ENCODE data around the gene MRPS2. TPM values are rescaled to one million over a fixed set of nuclear protein-coding genes. Genes with fewer than 3 reads are reported as not detected.

The MRPS2 gene
- total RNA-seq, 1 donor from 2014 or later: 66.4 TPM

DNA sequence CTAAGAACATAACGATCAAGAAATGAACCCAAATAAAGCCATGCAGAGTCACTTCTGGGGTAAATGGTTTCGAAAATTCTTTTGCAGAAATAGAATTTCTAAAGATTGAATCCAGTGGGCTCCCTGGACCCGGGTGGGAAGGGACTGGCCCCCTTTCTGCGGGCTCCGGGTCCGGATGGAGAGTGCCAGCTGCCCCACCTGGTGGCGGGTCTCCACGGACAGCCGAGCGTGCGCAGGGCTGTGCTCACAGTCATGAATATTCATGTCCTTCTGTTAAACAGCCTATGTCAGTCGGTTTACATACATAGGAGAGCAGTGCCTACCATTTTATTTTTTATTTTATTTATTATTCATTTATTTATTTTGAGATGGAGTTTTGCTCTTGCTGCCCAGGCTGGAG is 25.6 kb upstream of the MRPS2 start:
- H3K4me1 Mint-ChIP-seq: peaks cover 3% of the 10 kb centered on the region
- H3K4me3 Mint-ChIP-seq: no peak overlapping the region
- DNase-seq: peak; percentile 66
- intact Hi-C loops (cut with micrococcal nuclease): no loop called here
- peaks cover 2% of the 10 kb centered on the region for H3K36me3 Mint-ChIP-seq (ENCODE audit: low read depth)
- H3K9me3 Mint-ChIP-seq: no peaks in the 10 kb centered on the region
- peaks cover 28% of the 10 kb centered on the region for H3K27me3 Mint-ChIP-seq
- no peak overlapping the region for H3K27ac Mint-ChIP-seq

DNA sequence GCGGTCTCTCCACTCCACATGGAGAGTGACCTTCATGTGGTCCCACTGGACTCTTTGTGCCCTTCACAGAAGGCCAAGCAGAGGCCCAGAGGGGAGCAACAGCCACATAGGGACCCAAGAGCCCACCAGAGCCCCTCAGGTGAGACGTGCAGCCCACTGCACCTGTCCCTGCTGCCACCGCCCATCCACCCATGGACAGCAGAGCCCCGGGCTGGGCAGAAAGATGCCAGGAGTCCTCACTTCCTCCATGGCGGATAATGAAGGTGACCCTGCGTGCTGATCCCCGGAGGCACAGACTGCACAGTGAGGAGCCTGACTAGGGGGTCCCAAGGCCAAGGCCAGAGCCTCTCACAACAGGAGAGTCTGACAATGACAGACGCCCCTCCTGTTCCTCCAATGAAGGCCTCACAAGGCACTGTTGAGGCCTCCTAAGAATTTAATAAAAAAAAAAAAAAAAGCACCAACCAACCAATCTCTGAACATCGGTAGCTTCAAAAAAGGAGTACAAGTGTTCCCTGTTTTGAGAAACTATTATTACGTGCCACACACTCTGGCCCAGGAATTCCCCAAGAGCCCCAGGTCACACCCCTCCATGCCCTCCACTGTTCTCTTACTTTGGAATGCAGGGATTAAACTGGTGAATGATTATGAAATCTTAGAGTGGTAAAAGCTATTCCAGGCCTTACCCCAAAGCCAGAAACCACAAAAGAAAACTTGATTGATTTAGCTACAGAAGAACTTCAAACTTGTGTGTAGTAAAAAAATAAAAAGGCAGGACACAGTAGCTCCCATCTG is 23.7 kb upstream of the MRPS2 start:
- no peaks in the 10 kb centered on the region for H3K9me3 Mint-ChIP-seq
- H3K36me3 Mint-ChIP-seq (ENCODE audit: low read depth): peaks cover 2% of the 10 kb centered on the region
- H3K27ac Mint-ChIP-seq: no peak overlapping the region
- intact Hi-C loops (cut with micrococcal nuclease): no loop called here
- peaks cover 39% of the 10 kb centered on the region for H3K27me3 Mint-ChIP-seq
- H3K4me1 Mint-ChIP-seq: peaks cover 3% of the 10 kb centered on the region
- no peak for DNase-seq
- no peak overlapping the region for H3K4me3 Mint-ChIP-seq

DNA sequence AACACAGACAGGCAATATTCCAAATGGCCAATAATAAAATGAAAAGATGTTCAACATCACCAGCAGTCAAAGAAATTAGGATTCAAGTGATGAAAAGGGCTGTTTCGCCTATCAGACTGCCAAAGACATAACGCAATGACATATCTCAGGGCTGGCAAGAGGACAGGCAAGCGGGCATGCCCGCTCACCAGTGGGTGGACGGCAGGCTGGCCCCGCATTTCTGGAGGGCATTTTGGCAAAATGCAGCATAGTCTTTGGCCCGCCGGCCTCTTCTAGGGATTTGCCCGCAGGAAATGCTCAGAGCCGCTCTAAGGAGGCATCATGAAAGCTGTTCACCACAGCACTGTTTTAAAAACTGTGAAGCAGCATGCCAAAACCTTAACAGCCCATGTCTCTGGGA is 22.3 kb upstream of the MRPS2 start:
- no peak for DNase-seq
- intact Hi-C loops (cut with micrococcal nuclease): no loop called here
- H3K27me3 Mint-ChIP-seq: peaks cover 51% of the 10 kb centered on the region
- H3K27ac Mint-ChIP-seq: no peak overlapping the region
- H3K36me3 Mint-ChIP-seq (ENCODE audit: low read depth): peaks cover 2% of the 10 kb centered on the region
- H3K4me1 Mint-ChIP-seq: peaks cover 3% of the 10 kb centered on the region
- no peaks in the 10 kb centered on the region for H3K9me3 Mint-ChIP-seq
- no peak overlapping the region for H3K4me3 Mint-ChIP-seq

DNA sequence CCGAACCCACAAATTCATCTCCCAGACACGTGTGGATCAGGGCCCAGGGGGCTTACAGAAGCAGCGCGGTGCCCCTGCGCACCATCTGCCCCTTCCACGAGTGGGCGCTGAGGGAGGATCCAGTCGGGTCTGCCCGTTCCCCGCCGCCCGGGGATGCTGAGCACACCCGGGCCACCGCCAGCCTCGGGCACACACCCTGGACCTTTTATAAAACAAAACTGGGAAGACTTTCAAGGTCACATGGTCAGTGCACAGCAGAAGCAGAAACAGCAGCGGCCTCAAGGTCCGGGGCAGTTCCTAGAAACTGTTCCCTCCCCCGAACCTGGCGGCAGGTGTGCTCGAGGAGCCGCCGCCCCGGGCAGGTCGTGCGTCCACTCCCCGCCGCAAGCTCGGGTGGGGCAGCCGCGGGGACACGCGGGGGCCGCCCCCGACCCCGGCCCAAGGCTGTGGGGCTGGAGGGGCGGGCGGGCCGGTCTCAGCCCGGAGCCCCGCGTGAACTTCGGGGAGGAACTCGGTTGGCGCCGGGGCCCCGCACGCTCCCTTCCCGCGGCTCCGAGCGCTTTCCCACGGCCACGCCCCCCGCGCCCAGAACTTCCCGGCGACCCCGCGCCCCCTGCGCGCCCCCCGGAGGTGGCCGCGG is 21.5 kb upstream of the MRPS2 start:
- peaks cover 3% of the 10 kb centered on the region for H3K4me1 Mint-ChIP-seq
- peak overlapping the region; percentile 83 for H3K4me3 Mint-ChIP-seq
- no peak for DNase-seq
- intact Hi-C loops (cut with micrococcal nuclease): no loop called here
- H3K36me3 Mint-ChIP-seq (ENCODE audit: low read depth): peaks cover 2% of the 10 kb centered on the region
- peak overlapping the region; percentile 69 for H3K27ac Mint-ChIP-seq
- H3K9me3 Mint-ChIP-seq: no peaks in the 10 kb centered on the region
- H3K27me3 Mint-ChIP-seq: peaks cover 51% of the 10 kb centered on the region

DNA sequence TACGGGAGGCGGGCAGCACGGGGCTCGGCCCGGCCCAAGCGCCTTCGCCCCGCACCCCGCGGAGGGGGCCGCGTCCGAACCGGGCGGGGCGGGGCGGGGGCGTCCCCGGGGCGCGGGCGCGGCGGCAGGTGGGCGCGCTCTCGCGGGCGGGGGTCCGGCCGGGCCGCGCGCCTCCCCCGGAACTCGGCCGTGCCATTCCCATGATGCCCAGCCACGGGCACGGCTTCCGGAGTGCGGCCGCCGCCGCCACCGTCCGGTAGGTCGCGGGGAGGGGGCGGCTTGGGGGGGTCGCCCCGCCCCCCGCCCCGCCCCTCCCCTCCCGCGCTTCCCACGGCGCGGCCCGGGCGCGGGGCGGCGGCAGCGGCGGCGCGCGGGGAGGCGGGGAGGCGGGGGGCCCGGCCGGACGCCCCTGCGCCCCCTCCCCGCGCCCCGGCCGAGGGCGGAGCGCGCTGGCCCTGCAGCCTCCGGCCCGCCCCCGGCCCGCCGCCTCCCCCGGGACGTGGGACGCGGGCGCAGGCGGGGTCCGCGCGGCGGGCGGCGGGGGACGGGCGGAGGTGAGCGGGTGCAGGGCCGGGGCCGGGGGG is 20.9 kb upstream of the MRPS2 start, which contains the start of gene PPP1R26:
Gene PPP1R26, plus strand, starts transcription at position 314 of the 584 bp plus-strand sequence. CDS start 4,729 bp downstream, outside the sequence.
- intact Hi-C loops (cut with micrococcal nuclease): no loop called here
- Mint-ChIP-seq H3K27me3 (peaks cover 51% of the 10 kb centered on the region), H3K4me3 (peak within 1 kb of the TSS; percentile 83)

DNA sequence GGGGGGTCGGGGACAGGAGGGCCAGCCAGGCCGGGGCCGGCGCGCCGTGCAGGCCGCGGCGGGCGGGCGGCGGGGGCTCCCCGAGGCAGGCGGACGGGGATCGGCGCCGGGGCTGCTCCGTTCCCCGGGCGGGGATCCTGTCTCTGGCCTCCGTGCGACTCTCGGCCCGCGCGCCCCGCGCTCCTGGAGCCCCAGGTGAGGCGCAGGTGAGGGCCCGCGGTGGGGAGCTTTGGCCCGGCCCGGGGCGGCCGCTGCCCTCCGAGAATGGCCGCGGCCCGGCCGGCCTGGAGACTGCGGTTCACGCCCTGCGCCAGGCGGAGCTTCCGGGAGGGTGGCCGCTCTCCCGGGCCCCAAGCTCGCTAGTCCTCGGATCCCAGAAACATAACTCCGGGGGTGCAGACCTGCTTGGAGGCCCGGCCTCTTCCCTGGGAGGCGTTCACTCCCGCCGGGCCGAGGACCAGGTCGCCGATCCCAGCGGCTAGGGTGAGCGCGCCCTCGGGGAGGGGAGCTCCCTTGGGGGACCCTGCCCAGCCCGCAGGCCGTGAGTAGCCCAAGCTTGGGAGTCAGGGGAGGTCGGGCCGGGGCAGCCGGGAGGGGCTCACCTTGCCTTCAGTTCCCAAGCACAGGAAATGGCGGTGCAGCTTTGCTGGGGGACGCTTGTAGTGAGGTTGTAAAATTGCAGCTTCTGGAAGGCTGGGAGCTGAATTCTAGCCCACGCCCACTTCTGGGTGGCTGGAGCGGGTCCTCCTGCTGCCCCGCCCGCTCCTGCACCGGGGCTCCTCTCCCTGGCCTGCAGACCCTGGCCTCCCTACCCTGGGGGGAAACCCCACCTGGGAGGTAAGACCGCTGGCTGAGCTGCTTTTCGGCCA is 20.2 kb upstream of the MRPS2 start:
- Mint-ChIP-seq H3K27me3 (peaks cover 51% of the 10 kb centered on the region), H3K4me3 (no peak overlapping the region), H3K9me3 (no peaks in the 10 kb centered on the region), H3K36me3 (ENCODE audit: low read depth) (peaks cover 2% of the 10 kb centered on the region), H3K27ac (no peak overlapping the region), H3K4me1 (peaks cover 3% of the 10 kb centered on the region)
- intact Hi-C loops (cut with micrococcal nuclease): no loop called here
- no peak for DNase-seq

More for the DNA sequence above, 20.9 kb upstream of the MRPS2 start, which contains the start of gene PPP1R26:
- Mint-ChIP-seq H3K27ac (peak within 1 kb of the TSS; percentile 69), H3K36me3 (ENCODE audit: low read depth) (peaks cover 2% of the 10 kb centered on the region), H3K4me1 (peaks cover 3% of the 10 kb centered on the region), H3K9me3 (no peaks in the 10 kb centered on the region)
- no peak for DNase-seq

DNA sequence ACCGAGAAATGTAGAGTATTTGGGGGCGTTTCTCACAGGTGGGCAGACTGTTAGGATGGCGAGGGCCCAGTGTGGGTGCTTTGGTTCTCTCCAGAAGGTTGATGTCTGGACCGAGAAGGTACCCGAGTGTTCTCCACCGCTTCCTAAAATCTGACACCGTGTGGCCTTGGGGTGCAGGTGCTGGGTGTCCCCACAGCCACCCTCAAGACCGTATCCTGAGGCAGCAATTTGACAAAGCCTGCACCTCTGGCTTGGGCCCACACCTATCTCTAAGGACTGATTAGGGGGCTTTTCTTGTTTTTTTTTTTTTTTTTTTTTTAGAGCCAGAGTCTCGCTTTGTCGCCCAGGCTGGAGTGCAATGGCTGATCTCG is 19.6 kb upstream of the MRPS2 start:
- intact Hi-C loops (cut with micrococcal nuclease): no loop called here
- H3K4me3 Mint-ChIP-seq: no peak overlapping the region
- H3K27me3 Mint-ChIP-seq: peaks cover 47% of the 10 kb centered on the region
- H3K27ac Mint-ChIP-seq: no peak overlapping the region
- DNase-seq: no peak
- H3K4me1 Mint-ChIP-seq: peaks cover 3% of the 10 kb centered on the region
- H3K9me3 Mint-ChIP-seq: no peaks in the 10 kb centered on the region
- peaks cover 2% of the 10 kb centered on the region for H3K36me3 Mint-ChIP-seq (ENCODE audit: low read depth)

DNA sequence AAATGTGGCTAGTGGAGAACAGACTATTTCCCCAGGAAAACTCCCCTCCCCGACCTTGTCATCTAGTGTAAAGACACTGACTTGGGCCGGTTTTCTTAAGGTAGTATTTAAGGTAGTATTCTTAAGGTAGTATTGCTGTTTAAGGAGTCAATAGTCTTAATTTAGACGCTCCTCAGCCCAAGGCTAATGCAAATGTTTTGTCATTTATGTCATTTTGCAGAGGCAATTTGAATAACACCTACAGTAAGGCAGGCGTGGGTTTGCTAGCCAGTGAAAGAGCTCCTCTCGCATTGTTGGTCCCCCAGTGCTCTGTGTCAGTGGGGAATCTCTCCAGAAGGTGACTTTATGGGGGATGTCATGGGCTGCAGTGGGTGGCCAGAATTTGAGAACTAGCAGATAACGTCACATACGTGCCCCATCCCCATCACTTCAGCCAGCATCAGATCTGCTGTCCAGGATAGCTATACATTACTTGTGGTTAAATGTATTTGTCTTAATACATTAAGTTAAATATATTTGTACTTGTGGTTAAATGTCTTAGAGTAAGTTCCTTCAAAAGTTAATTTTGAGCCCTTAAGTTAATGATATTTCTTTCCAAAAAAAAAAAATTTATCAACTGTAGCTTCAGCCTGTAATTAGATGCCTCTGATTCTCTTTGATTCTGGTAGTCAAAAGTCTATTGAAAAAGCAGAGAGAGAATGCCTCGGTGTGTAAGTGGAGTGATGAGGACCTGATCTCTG is 18.3 kb upstream of the MRPS2 start:
- DNase-seq: no peak
- H3K9me3 Mint-ChIP-seq: no peaks in the 10 kb centered on the region
- intact Hi-C loops (cut with micrococcal nuclease): no loop called here
- H3K27me3 Mint-ChIP-seq: peaks cover 40% of the 10 kb centered on the region
- H3K4me3 Mint-ChIP-seq: no peak overlapping the region
- H3K27ac Mint-ChIP-seq: no peak overlapping the region
- peaks cover 2% of the 10 kb centered on the region for H3K36me3 Mint-ChIP-seq (ENCODE audit: low read depth)
- H3K4me1 Mint-ChIP-seq: peaks cover 3% of the 10 kb centered on the region

DNA sequence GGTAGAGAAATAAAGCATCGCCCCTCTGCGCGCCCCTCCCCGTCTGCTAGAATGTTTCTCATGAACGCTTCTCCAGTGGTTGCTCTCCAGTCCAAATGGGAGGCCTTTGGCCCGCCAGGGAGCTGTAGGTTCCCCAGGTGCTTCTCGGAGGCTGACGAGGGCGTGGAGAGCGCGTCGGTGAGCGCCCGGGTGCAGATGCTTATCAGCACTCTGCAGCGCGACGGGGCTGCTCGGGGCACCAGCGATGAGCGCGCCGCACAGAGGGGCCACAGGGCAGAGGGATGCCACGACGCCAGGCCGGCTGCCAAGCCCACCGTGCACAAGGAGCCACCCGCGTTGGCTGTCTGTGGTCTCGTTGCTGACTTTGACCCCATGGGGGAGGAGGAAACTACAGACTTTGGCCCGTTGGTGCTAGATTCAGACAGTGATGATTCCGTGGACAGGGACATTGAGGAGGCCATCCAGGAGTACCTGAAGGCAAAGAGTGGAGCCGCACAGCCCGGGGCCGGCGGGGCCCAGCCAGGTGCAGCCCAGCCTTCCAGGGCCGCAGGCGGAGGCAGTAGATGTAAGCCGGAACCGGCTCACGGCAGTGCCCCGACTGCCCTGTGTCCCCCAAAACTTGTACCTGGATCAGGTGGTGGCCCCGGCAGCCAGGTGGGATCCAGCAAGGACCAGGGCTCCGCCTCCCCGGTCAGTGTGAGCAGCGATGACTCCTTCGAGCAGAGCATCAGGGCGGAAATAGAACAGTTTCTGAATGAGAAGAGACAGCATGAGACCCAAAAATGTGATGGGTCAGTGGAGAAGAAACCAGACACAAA is 15.8 kb upstream of the MRPS2 start:
- DNase-seq: no peak
- Mint-ChIP-seq H3K27me3 (peaks cover 26% of the 10 kb centered on the region), H3K36me3 (ENCODE audit: low read depth) (no peaks in the 10 kb centered on the region), H3K4me3 (no peak overlapping the region), H3K4me1 (no peaks in the 10 kb centered on the region), H3K27ac (no peak overlapping the region), H3K9me3 (no peaks in the 10 kb centered on the region)
- intact Hi-C loops (cut with micrococcal nuclease): no loop called here

DNA sequence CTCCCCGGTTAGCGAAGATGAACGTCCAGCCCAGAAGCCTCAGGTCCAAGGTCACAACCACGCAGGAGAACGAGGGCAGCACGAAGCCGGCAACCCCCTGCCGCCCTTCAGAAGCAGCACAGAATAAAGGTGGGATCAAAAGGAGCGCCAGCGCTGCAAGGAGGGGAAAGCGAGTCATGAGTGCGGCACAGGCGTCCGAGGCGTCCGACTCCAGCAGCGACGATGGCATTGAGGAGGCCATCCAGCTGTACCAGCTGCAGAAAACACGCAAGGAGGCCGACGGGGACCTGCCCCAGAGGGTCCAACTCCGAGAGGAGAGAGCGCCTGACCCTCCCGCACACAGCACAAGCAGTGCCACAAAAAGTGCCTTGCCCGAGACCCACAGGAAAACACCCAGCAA is 15.1 kb upstream of the MRPS2 start:
- no peaks in the 10 kb centered on the region for H3K4me1 Mint-ChIP-seq
- H3K27ac Mint-ChIP-seq: no peak overlapping the region
- no peaks in the 10 kb centered on the region for H3K36me3 Mint-ChIP-seq (ENCODE audit: low read depth)
- intact Hi-C loops (cut with micrococcal nuclease): no loop called here
- H3K9me3 Mint-ChIP-seq: no peaks in the 10 kb centered on the region
- H3K4me3 Mint-ChIP-seq: no peak overlapping the region
- no peak for DNase-seq
- peaks cover 26% of the 10 kb centered on the region for H3K27me3 Mint-ChIP-seq

DNA sequence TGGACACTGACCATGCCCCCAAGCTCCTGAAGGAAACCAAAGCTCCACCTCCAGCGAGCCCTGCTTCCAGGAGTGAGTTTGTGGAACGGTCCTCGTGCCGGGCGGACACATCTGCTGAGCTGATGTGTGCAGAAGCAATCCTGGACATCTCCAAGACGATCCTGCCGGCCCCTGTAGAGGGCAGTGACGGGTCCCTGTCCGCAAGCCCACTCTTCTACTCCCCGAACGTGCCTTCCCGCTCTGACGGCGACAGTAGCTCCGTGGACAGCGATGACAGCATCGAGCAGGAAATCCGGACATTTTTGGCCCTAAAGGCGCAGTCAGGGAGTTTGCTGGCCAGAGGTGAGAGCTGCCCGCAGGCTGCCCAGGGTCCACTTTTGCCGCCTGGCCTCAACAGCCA is 14.7 kb upstream of the MRPS2 start:
- H3K27me3 Mint-ChIP-seq: peaks cover 24% of the 10 kb centered on the region
- intact Hi-C loops (cut with micrococcal nuclease): no loop called here
- DNase-seq: no peak
- no peaks in the 10 kb centered on the region for H3K36me3 Mint-ChIP-seq (ENCODE audit: low read depth)
- no peak overlapping the region for H3K27ac Mint-ChIP-seq
- no peaks in the 10 kb centered on the region for H3K9me3 Mint-ChIP-seq
- H3K4me1 Mint-ChIP-seq: no peaks in the 10 kb centered on the region
- H3K4me3 Mint-ChIP-seq: no peak overlapping the region

DNA sequence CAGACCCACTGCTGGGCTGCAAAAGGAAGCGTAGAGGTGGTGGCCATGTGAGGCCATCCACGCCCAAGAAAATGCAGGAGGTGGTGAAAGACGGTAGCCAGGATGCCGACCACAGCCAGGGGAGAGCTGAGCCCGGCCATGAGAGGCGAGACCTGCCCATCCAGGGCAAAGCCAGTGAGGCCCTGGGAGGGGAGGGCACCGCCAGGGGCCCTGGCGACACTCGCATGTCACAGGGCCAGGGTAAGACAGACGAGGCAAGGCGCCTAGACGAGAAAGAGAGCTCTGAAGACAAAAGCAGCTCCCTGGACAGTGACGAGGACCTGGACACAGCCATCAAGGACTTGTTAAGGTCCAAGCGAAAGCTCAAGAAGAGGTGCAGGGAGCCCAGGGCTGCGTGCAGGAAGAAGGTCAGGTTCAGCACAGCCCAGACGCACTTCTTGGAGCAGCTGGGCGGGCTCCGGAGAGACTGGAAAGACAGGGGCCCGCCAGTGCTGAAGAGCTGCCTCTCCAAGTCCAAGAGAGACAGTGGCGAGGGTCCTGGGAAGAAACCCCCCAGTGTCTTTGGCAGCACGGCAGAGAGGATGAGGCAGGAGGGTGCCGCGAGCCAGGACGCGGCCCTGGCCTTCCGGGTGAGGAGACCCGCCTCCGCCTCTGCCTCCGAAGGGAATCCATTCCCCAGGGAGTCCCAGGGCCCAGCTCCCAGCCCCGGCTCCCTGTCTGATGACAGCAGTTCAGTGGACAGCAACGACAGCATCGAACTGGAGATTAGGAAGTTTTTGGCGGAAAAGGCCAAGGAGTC is 14.0 kb upstream of the MRPS2 start:
- Mint-ChIP-seq H3K27ac (no peak overlapping the region), H3K27me3 (peaks cover 17% of the 10 kb centered on the region), H3K9me3 (no peaks in the 10 kb centered on the region), H3K4me1 (no peaks in the 10 kb centered on the region), H3K4me3 (no peak overlapping the region), H3K36me3 (ENCODE audit: low read depth) (no peaks in the 10 kb centered on the region)
- DNase-seq: no peak
- intact Hi-C loops (cut with micrococcal nuclease): no loop called here

Data from activated CD4-positive, alpha-beta T cell treated with anti-CD3 and anti-CD28 coated beads, Interleukin-2, amount 10 ng/mL, durations not matched to agents 24 days and 14 days (primary cell).